ENCODE results near the gene CSMD2. TPM values are rescaled to one million over a fixed set of nuclear protein-coding genes. Genes with fewer than 3 reads are reported as not detected.

CSMD2 gene
- total RNA-seq, 1 donor from 2014 or later: 0.52 TPM

DNA sequence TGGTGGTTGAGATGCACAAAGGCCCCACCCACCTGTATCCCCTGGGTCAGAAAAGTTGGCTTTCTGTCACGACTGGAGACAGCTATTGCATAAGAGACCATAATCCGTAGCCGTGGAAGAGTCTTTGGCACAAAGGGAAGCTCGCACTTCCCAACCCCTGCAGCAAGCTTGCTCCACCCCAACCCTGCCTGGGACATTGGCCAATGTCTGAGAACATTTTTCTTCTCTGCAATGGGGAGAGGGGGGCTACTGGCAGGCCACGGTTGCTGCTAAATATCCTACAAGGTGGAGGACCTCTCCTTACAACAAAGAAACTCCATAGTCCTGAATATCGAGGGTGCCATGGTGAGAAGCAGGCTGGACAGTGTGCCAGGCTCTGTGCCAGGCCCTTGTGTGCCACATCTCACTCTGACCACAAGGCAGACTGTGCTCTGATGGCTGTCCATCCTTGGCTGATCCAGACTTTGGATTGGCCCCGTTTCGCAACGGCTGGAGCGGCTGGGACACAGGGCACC lies 104.1 kb downstream of the CSMD2 start:
- H3K36me3 ChIP-seq (ENCODE audit: control insufficient read depth in 3 of 3, insufficient read depth in 3 of 3, low read length in 3 of 3): no peaks in the 10 kb centered on the region
- H3K27ac ChIP-seq (ENCODE audit: low read depth, low read length): no peak overlapping the region
- no peak overlapping the region for H3K9ac ChIP-seq (ENCODE audit: low read depth in 1 of 3, low read length in 3 of 3)
- peaks cover 4 to 20% (median 6%) of the 10 kb centered on the region in 3 donors for H3K4me1 ChIP-seq (ENCODE audit: control insufficient read depth in 3 of 3, insufficient read depth in 3 of 3, low read length in 3 of 3)
- H3K27me3 ChIP-seq (ENCODE audit: control insufficient read depth in 3 of 3, insufficient read depth in 3 of 3, low read length in 3 of 3): peaks cover 0 to 3% (median 0%) of the 10 kb centered on the region in 3 donors
- H3K9me3 ChIP-seq (ENCODE audit: control insufficient read depth in 3 of 3, low read length in 3 of 3): no peaks in the 10 kb centered on the region
- H3K4me3 ChIP-seq (ENCODE audit: low read length in 3 of 3): no peak overlapping the region

DNA sequence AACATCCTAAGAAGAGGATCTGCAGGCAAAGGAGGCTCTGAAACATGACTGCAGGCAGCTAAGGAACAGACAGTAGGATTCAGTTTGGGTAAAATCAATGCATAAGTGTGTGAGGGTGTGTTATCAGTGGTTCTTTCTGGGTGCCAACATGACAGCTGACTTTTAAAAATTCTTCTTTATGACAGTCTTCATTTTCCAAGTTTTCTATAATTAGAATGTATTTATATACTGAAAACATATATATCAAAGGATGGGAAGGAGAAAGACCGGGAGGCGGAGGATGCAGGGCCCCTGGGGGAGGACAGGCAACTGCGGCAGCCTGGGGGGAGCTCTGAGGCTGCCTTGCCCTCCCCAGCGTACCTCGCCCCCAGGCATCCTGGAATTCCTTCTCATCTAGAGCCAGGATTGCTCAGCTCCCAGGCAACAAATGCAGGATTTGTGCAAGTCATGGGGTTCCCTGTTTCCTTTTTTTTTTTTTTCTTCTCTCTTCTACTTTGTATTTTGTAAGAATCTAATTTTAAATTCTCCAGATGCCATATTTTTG lies 104.8 kb downstream of the CSMD2 start:
- Histone ChIP-seq H3K9me3 (ENCODE audit: control insufficient read depth in 3 of 3, low read length in 3 of 3) (no peaks in the 10 kb centered on the region), H3K4me3 (ENCODE audit: low read length in 3 of 3) (no peak overlapping the region), H3K9ac (ENCODE audit: low read depth in 1 of 3, low read length in 3 of 3) (no peak overlapping the region)

DNA sequence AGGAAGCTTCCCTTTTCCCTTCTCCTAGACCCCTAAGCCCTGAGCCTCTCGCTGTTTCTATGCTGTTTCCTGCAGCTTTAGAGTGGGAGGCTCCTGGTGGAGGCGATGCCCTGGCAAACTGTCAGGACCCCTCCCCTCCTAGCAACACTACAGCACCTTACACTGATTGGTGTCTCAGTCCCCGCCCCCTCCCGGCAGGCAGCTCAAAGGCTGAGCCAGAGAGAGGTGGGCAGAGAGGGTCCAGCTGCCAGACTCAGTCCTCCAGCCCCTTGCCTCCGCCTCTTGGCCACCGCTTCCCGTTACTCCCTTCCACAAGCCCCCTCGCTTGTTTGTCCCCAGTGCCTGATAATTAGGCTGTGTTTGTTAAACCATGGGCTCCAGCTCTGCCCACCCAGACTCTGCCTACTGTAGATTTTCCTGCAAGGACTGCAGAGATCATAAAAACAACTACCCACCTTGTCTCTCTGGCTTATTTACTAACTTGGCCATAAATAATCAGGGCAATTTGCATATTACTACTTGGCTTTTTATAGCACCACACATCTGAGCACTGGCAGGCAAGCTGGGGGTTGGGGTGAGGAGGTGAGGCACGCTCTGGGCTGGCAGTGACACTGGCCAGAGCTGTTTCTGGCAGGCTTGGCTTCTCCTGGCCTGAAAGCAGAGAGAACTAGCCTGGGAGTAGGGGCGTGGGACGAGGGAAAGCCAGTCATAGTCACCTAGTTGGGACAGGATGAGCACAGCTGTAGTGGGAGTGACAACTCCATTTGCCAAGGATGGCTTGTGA lies 107.5 kb downstream of the CSMD2 start:
- Histone ChIP-seq H3K9ac (ENCODE audit: low read depth in 1 of 3, low read length in 3 of 3) (no peak overlapping the region), H3K27ac (ENCODE audit: low read depth, low read length) (no peak overlapping the region), H3K4me3 (ENCODE audit: low read length in 3 of 3) (no peak overlapping the region), H3K4me1 (ENCODE audit: control insufficient read depth in 3 of 3, insufficient read depth in 3 of 3, low read length in 3 of 3) (peaks cover 4 to 20% (median 5%) of the 10 kb centered on the region in 3 donors), H3K9me3 (ENCODE audit: control insufficient read depth in 3 of 3, low read length in 3 of 3) (no peaks in the 10 kb centered on the region), H3K36me3 (ENCODE audit: control insufficient read depth in 3 of 3, insufficient read depth in 3 of 3, low read length in 3 of 3) (no peaks in the 10 kb centered on the region), H3K27me3 (ENCODE audit: control insufficient read depth in 3 of 3, insufficient read depth in 3 of 3, low read length in 3 of 3) (peaks cover 0 to 3% (median 0%) of the 10 kb centered on the region in 3 donors)

More for the DNA sequence above, 104.8 kb downstream of the CSMD2 start:
- Histone ChIP-seq H3K27me3 (ENCODE audit: control insufficient read depth in 3 of 3, insufficient read depth in 3 of 3, low read length in 3 of 3) (peaks cover 0 to 3% (median 0%) of the 10 kb centered on the region in 3 donors), H3K4me1 (ENCODE audit: control insufficient read depth in 3 of 3, insufficient read depth in 3 of 3, low read length in 3 of 3) (peaks cover 4 to 20% (median 6%) of the 10 kb centered on the region in 3 donors), H3K27ac (ENCODE audit: low read depth, low read length) (no peak overlapping the region), H3K36me3 (ENCODE audit: control insufficient read depth in 3 of 3, insufficient read depth in 3 of 3, low read length in 3 of 3) (no peaks in the 10 kb centered on the region)

DNA sequence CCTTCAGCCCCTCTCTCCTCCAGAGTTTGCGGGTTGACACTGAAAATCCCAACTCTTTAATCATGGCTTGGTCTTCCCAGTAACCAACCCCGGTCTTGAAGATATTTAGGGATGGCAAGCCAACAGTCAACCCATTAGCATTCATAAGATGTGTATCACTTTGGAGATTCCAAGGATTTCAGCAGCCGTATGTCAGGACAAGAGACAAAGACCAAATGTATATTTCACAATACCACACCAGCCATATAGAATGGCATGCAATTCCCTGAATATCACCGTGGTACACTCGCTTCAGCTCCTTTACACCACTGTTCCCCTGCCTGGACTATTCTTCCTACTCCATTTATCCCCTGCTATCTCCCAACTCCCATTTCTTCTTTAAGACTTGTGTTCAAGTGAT lies 109.2 kb downstream of the CSMD2 start:
- H3K27ac ChIP-seq (ENCODE audit: low read depth, low read length): no peak overlapping the region
- H3K4me3 ChIP-seq (ENCODE audit: low read length in 3 of 3): no peak overlapping the region
- H3K9me3 ChIP-seq (ENCODE audit: control insufficient read depth in 3 of 3, low read length in 3 of 3): no peaks in the 10 kb centered on the region
- no peaks in the 10 kb centered on the region for H3K36me3 ChIP-seq (ENCODE audit: control insufficient read depth in 3 of 3, insufficient read depth in 3 of 3, low read length in 3 of 3)
- peaks cover 0 to 3% (median 0%) of the 10 kb centered on the region in 3 donors for H3K27me3 ChIP-seq (ENCODE audit: control insufficient read depth in 3 of 3, insufficient read depth in 3 of 3, low read length in 3 of 3)
- H3K4me1 ChIP-seq (ENCODE audit: control insufficient read depth in 3 of 3, insufficient read depth in 3 of 3, low read length in 3 of 3): peaks cover 0 to 7% (median 0%) of the 10 kb centered on the region in 3 donors
- H3K9ac ChIP-seq (ENCODE audit: low read depth in 1 of 3, low read length in 3 of 3): no peak overlapping the region

DNA sequence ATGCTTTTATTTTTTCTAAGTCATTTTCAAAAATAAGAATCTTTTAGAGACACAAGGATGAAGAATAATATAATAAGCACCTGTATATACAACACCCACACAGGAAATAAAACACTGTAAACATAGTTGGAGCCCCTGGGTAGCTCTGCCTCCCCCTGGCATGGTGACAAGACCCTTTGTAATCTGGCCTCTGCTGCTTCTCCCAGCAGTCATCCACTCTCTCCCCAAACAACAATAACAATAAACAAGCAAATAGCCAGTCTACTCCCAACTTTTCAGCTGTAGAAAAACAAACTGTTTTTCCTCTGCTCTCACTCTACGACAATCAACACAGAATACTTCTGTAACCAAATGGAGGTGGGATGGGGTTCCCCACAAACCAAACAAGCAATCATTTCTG lies 110.1 kb downstream of the CSMD2 start:
- no peak overlapping the region for H3K27ac ChIP-seq (ENCODE audit: low read depth, low read length)
- no peak overlapping the region for H3K9ac ChIP-seq (ENCODE audit: low read depth in 1 of 3, low read length in 3 of 3)
- H3K36me3 ChIP-seq (ENCODE audit: control insufficient read depth in 3 of 3, insufficient read depth in 3 of 3, low read length in 3 of 3): no peaks in the 10 kb centered on the region
- peaks cover 0 to 3% (median 0%) of the 10 kb centered on the region in 3 donors for H3K9me3 ChIP-seq (ENCODE audit: control insufficient read depth in 3 of 3, low read length in 3 of 3)
- H3K4me1 ChIP-seq (ENCODE audit: control insufficient read depth in 3 of 3, insufficient read depth in 3 of 3, low read length in 3 of 3): peaks cover 0 to 5% (median 0%) of the 10 kb centered on the region in 3 donors
- H3K4me3 ChIP-seq (ENCODE audit: low read length in 3 of 3): no peak overlapping the region
- H3K27me3 ChIP-seq (ENCODE audit: control insufficient read depth in 3 of 3, insufficient read depth in 3 of 3, low read length in 3 of 3): peaks cover 0 to 5% (median 0%) of the 10 kb centered on the region in 3 donors

DNA sequence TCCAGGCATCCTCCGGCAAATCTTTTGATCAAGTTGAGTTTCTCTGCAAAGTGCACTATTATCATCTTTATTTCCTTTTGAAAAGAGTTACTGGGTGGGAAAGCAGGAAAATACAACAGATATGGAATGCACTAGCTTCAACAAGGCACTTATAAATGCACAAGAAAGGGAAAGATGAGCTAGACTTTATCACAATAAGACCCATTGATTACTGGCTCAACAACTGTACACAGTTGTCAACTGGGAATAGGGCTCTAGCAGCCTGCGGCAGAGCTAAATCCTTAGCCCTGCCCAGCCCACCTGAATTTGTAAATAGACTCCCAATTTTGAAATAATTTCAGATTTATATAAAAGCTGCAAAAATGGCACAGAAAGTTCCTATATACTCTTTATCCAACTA lies 111.4 kb downstream of the CSMD2 start:
- Histone ChIP-seq H3K4me1 (ENCODE audit: control insufficient read depth in 3 of 3, insufficient read depth in 3 of 3, low read length in 3 of 3) (peaks cover 0 to 5% (median 0%) of the 10 kb centered on the region in 3 donors), H3K4me3 (ENCODE audit: low read length in 3 of 3) (no peak overlapping the region), H3K9me3 (ENCODE audit: control insufficient read depth in 3 of 3, low read length in 3 of 3) (peaks cover 0 to 6% (median 0%) of the 10 kb centered on the region in 3 donors)

DNA sequence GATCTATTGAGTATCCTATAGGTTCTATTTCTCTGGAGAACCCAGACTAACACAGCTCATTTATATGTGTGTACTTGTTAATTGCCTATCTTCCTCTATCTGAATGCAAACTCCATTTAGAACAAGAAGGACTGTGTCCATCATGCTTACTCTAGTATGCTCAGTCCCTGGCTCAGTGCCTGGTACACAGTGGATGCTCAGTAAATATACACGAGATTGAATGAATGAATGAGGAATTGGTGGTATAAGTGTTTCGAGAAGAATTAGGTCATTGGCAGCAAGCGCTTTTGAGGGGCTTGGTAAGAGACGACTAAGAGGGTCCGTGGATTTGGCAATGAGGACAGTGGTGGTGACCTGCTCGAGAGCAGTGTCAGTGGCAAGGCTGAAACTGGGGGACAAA lies 112.5 kb downstream of the CSMD2 start:
- Histone ChIP-seq H3K9me3 (ENCODE audit: control insufficient read depth in 3 of 3, low read length in 3 of 3) (peaks cover 0 to 6% (median 0%) of the 10 kb centered on the region in 3 donors), H3K4me1 (ENCODE audit: control insufficient read depth in 3 of 3, insufficient read depth in 3 of 3, low read length in 3 of 3) (peaks cover 0 to 2% (median 0%) of the 10 kb centered on the region in 3 donors), H3K9ac (ENCODE audit: low read depth in 1 of 3, low read length in 3 of 3) (no peak overlapping the region), H3K27ac (ENCODE audit: low read depth, low read length) (no peak overlapping the region), H3K36me3 (ENCODE audit: control insufficient read depth in 3 of 3, insufficient read depth in 3 of 3, low read length in 3 of 3) (no peaks in the 10 kb centered on the region), H3K4me3 (ENCODE audit: low read length in 3 of 3) (no peak overlapping the region), H3K27me3 (ENCODE audit: control insufficient read depth in 3 of 3, insufficient read depth in 3 of 3, low read length in 3 of 3) (peaks cover 0 to 5% (median 0%) of the 10 kb centered on the region in 3 donors)

More for the DNA sequence above, 111.4 kb downstream of the CSMD2 start:
- no peaks in the 10 kb centered on the region for H3K36me3 ChIP-seq (ENCODE audit: control insufficient read depth in 3 of 3, insufficient read depth in 3 of 3, low read length in 3 of 3)
- no peak overlapping the region for H3K9ac ChIP-seq (ENCODE audit: low read depth in 1 of 3, low read length in 3 of 3)
- H3K27ac ChIP-seq (ENCODE audit: low read depth, low read length): no peak overlapping the region
- H3K27me3 ChIP-seq (ENCODE audit: control insufficient read depth in 3 of 3, insufficient read depth in 3 of 3, low read length in 3 of 3): peaks cover 0 to 5% (median 0%) of the 10 kb centered on the region in 3 donors

DNA sequence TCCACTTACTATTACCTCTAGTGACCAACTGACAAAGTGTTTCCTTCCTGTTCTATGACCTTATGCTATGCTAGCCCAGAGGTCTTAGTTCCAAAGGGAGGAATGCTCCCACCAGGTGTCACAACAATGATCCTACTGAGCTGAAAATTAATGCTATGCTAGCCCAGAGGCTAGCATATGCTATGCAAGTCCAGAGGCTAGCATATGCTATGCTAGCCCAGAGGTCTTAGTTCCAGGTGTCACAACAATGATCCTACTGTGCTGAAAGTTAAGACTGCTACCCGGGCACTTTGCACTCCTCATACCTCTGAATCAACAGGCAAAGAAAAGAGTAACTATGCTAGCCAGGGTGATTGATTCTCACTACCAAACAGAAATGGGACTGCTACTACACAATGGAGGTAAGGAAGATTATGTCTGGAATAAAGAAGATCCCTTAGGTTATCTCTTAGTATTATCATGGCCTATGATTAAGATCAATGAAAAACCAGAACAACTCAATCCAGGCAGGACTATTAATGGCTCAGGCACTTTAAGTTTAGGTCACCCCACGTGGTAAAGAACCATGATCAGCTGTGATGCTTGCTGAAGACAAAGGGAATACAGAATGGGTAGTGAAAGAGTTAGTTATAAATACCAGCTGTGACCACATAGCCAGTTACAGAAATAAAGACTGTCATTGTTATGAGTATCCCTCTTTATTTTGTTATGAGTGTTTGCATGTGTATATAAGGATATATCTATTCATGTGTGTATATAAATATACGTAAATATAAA lies 114.1 kb downstream of the CSMD2 start:
- Histone ChIP-seq H3K27ac (ENCODE audit: low read depth, low read length) (no peak overlapping the region), H3K9me3 (ENCODE audit: control insufficient read depth in 3 of 3, low read length in 3 of 3) (peaks cover 0 to 6% (median 0%) of the 10 kb centered on the region in 3 donors), H3K4me3 (ENCODE audit: low read length in 3 of 3) (no peak overlapping the region), H3K36me3 (ENCODE audit: control insufficient read depth in 3 of 3, insufficient read depth in 3 of 3, low read length in 3 of 3) (no peaks in the 10 kb centered on the region), H3K4me1 (ENCODE audit: control insufficient read depth in 3 of 3, insufficient read depth in 3 of 3, low read length in 3 of 3) (no peaks in the 10 kb centered on the region), H3K9ac (ENCODE audit: low read depth in 1 of 3, low read length in 3 of 3) (no peak overlapping the region), H3K27me3 (ENCODE audit: control insufficient read depth in 3 of 3, insufficient read depth in 3 of 3, low read length in 3 of 3) (peaks cover 0 to 2% (median 0%) of the 10 kb centered on the region in 3 donors)

DNA sequence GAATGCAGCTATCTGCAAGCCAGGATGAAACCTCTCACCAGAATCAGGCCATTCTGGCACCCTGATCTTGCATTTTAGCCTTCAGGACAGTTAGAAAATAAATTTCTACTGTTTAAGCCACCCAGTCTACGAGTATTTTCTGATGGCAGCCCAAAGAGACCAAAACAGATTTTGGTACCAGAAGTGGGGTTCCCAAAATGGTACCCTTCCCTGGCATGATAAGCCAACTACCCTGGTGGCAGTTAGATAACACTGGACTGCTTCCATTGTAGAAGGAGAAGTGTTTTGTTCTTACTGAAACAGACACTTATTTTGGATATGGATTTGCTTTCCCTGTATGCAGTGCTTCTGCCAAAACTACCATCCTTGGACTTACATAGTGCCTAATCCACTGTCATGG lies 115.0 kb downstream of the CSMD2 start:
- Histone ChIP-seq H3K36me3 (ENCODE audit: control insufficient read depth in 3 of 3, insufficient read depth in 3 of 3, low read length in 3 of 3) (no peaks in the 10 kb centered on the region), H3K9me3 (ENCODE audit: control insufficient read depth in 3 of 3, low read length in 3 of 3) (peaks cover 0 to 6% (median 0%) of the 10 kb centered on the region in 3 donors), H3K27ac (ENCODE audit: low read depth, low read length) (no peak overlapping the region), H3K9ac (ENCODE audit: low read depth in 1 of 3, low read length in 3 of 3) (no peak overlapping the region), H3K4me1 (ENCODE audit: control insufficient read depth in 3 of 3, insufficient read depth in 3 of 3, low read length in 3 of 3) (no peaks in the 10 kb centered on the region), H3K27me3 (ENCODE audit: control insufficient read depth in 3 of 3, insufficient read depth in 3 of 3, low read length in 3 of 3) (peaks cover 0 to 2% (median 0%) of the 10 kb centered on the region in 3 donors), H3K4me3 (ENCODE audit: low read length in 3 of 3) (no peak overlapping the region)

All from skeletal muscle tissue (tissue), 4 donors.